ENCODE results near the gene CA4. TPM values are rescaled to one million over a fixed set of nuclear protein-coding genes. Genes with fewer than 3 reads are reported as not detected.

CA4 gene
- total RNA-seq, 1 experiment from 2014 or later, result 1.7 TPM

- H4K8ac ChIP-seq (replicated peaks; ENCODE audit: insufficient read length, low read depth, low read length), result no peak overlapping the region
- no peak overlapping the region for H4K91ac ChIP-seq (ENCODE audit: insufficient read length, low read depth, low read length)
- H3K4me1 ChIP-seq (ENCODE audit: insufficient read depth, low read length), result peaks cover 9% of the 10 kb centered on the region; the same call in 1 of the 2 replicates
- no CpG with 5 or more reads among the region's 52 CpGs for WGBS (ENCODE audit: extremely low coverage, insufficient read length, low lambda C conversion rate)
- no peak overlapping the region for H2BK12ac ChIP-seq (ENCODE audit: insufficient read length, low read depth, low read length)
- H3K23ac ChIP-seq (ENCODE audit: insufficient read length, low read depth, low read length), result no peak overlapping the region
- Mint-ChIP-seq H3K4me1 (peaks cover 45 to 62% of the 10 kb centered on the region in 2 experiments), H3K36me3 (ENCODE audit: insufficient read depth in 1 of 3, low read depth in 3 of 3) (no peaks in the 10 kb centered on the region), H3K9me3 (no peaks in the 10 kb centered on the region; a peak in 1 of 5 replicates), H3K27me3 (ENCODE audit: low read depth) (peaks cover 81% of the 10 kb centered on the region), H3K27ac (no peak overlapping the region; a peak in 1 of 7 replicates), H3K4me3 (peak overlapping the region; percentile 66 to 81)
- no peaks in the 10 kb centered on the region for H3K79me1 ChIP-seq (ENCODE audit: insufficient read depth, low read depth, low read length, poor library complexity, severe bottlenecking)
- H3K56ac ChIP-seq (ENCODE audit: insufficient read length, low read depth, low read length), result no peak overlapping the region
- H3K18ac ChIP-seq (ENCODE audit: insufficient read length, low read depth, low read length), result no peak overlapping the region
- peak overlapping the region; percentile 37 for H3K4me2 ChIP-seq (ENCODE audit: insufficient read depth, insufficient read length, low read length)
- H3K27me3 ChIP-seq (ENCODE audit: insufficient read depth, low read length), result peaks cover 43% of the 10 kb centered on the region
- no peaks in the 10 kb centered on the region for H3K79me2 ChIP-seq (ENCODE audit: insufficient read depth, low read length)
- H2BK15ac ChIP-seq (ENCODE audit: low read depth, low read length), result no peak overlapping the region
- TF ChIP-seq CTCF (conservative IDR thresholded peaks at IDR 0.05), result no peak
- H3T11ph ChIP-seq (ENCODE audit: low read length), result no peak overlapping the region
- peaks cover 21% of the 10 kb centered on the region for H3K23me2 ChIP-seq (ENCODE audit: insufficient read length, low read depth, low read length, poor library complexity, severe bottlenecking)
- H3K9me3 ChIP-seq (ENCODE audit: control insufficient read depth, low read depth, low read length), result no peaks in the 10 kb centered on the region
- no peak overlapping the region for H2BK20ac ChIP-seq (ENCODE audit: low read depth, low read length, poor library complexity, severe bottlenecking)
- H2AK5ac ChIP-seq (ENCODE audit: insufficient read length, low read length), result no peak overlapping the region
- no peak overlapping the region for H3K14ac ChIP-seq (ENCODE audit: insufficient read depth, low read length)
- H4K5ac ChIP-seq (ENCODE audit: insufficient read length, low read depth, low read length), result no peak overlapping the region
- no peak overlapping the region for H2BK5ac ChIP-seq (ENCODE audit: insufficient read length, low read length)
- no peak overlapping the region for H3K9ac ChIP-seq (ENCODE audit: extremely low read depth, insufficient read length, low read length)
- no peak overlapping the region for H3K4ac ChIP-seq (ENCODE audit: low read depth, low read length)
- DNase-seq, result no peak
- no peak overlapping the region for H2BK120ac ChIP-seq (ENCODE audit: low read depth, low read length, poor library complexity, severe bottlenecking)
- no peaks in the 10 kb centered on the region for H4K20me1 ChIP-seq (ENCODE audit: control insufficient read depth, insufficient read depth, insufficient read length)
- no peak overlapping the region for H3K27ac ChIP-seq (ENCODE audit: insufficient read length, low read depth, low read length)
- no peak overlapping the region for H2AFZ ChIP-seq (ENCODE audit: low read length)
Measured at GRCh38 chr17:60141111-60142018, 8.4 kb upstream of the CA4 start.
